PFSK-1 (cell line): ENCODE data around the gene ERC2.

ENCODE experiments used
- FOXP2 ChIP-seq: optimal IDR thresholded peaks from 2 replicates; pipeline ENCODE3; 2011; ENCODE audit warnings: borderline replicate concordance, control low read depth, inconsistent platforms; ENCODE audit not compliant: insufficient read depth; ENCODE audit errors: extremely low read length, extremely low read depth
- POLR2AphosphoS5 ChIP-seq: IDR thresholded peaks from 2 replicates; pipeline ENCODE4 v1.6.1; 2012; ENCODE audit warnings: low read depth, mild to moderate bottlenecking, control low read depth, low read length, moderate library complexity
- REST ChIP-seq, 2 experiments: IDR thresholded peaks; 2 replicates each; pipeline versions ENCODE4 v1.6.1 to v1.8.0; 2011 to 2012; ENCODE audit warnings: low read depth in 2 of 2, low read length in 2 of 2, control low read depth in 1 of 2, inconsistent platforms in 1 of 2, mild to moderate bottlenecking in 1 of 2, moderate library complexity in 1 of 2; ENCODE audit not compliant: insufficient read depth in 1 of 2
- SIN3A ChIP-seq: IDR thresholded peaks from 2 replicates; pipeline ENCODE4 v1.6.1; 2012; ENCODE audit warnings: mild to moderate bottlenecking, low read length, moderate library complexity, borderline replicate concordance; ENCODE audit not compliant: insufficient read depth
- TAF1 ChIP-seq: IDR thresholded peaks from 2 replicates; pipeline ENCODE4 v1.6.1; 2012; ENCODE audit warnings: low read length, control low read depth, borderline replicate concordance; ENCODE audit not compliant: insufficient read depth

GRCh38 chr3:55827786-55828185, 640.5 kb downstream of the ERC2 start:
- TF ChIP-seq REST (IDR thresholded peaks at IDR 0.05; ENCODE audit: insufficient read depth in 1 of 2, low read depth in 2 of 2, low read length in 2 of 2) (no peak), TAF1 (no peak), SIN3A (no peak), POLR2AphosphoS5 (no peak), FOXP2 (no peak)
